IMR-90 (cell line): ENCODE results near the gene SIRPG. TPM values are rescaled to one million over a fixed set of nuclear protein-coding genes. Genes with fewer than 3 reads are reported as not detected.

ENCODE experiments used
- ATAC-seq: fragments of 200-7000 bp; cut with Tn5 transposase; 2 replicates; pipeline ENCODE4 v1.9.1; 2020; ENCODE audit warnings: low read depth, mild to moderate bottlenecking, moderate library complexity
- BruUV-seq: library from RNA; stranded (reverse); fragments of 400-500 nt; replicated peaks from 2 replicates; lab custom pipeline; 2021; lab: Mats Ljungman, UMichigan
- CTCF ChIA-PET: fragments of 300-600 bp; formaldehyde crosslinking; extraction: SDS; loops from one replicate; lab custom pipeline; 2021; ENCODE audit warnings: antibody characterized with exemption; lab: Yijun Ruan, JAX
- POLR2A ChIA-PET: fragments of 300-600 bp; sonication (Branson Sonifier 250); formaldehyde crosslinking; loops from one replicate; lab custom pipeline; 2022; ENCODE audit warnings: antibody characterized with exemption; ENCODE audit not compliant: unreplicated experiment; lab: Charles Lee
- DNase-seq: peaks from one replicate; pipeline ENCODE4 v3.0.0; 2013
- H2AFZ ChIP-seq: replicated peaks from 2 replicates; pipeline ENCODE3; 2013; ENCODE audit warnings: low read length, mild to moderate bottlenecking; ENCODE audit not compliant: poor library complexity
- H2AK5ac ChIP-seq: 2 replicates; pipeline ENCODE4 v1.6.1; 2013; ENCODE audit warnings: low read depth, low read length, inconsistent platforms
- H2AK9ac ChIP-seq: replicated peaks from 2 replicates; pipeline ENCODE3; 2013; ENCODE audit warnings: mild to moderate bottlenecking, low read depth, low read length, moderate library complexity; ENCODE audit not compliant: poor library complexity
- H2BK120ac ChIP-seq: 2 replicates; pipeline ENCODE4 v1.6.1; 2013; ENCODE audit warnings: low read depth, low read length, inconsistent platforms
- H2BK15ac ChIP-seq: 3 replicates; pipeline ENCODE4 v1.6.1; 2013; ENCODE audit warnings: low read depth, low read length, inconsistent platforms
- H2BK20ac ChIP-seq: 2 replicates; pipeline ENCODE4 v1.6.1; 2013; ENCODE audit warnings: low read depth, mild to moderate bottlenecking, inconsistent platforms, low read length, moderate library complexity
- H2BK5ac ChIP-seq: 2 replicates; pipeline ENCODE4 v1.6.1; 2013; ENCODE audit warnings: mild to moderate bottlenecking, low read depth, low read length, inconsistent platforms; ENCODE audit not compliant: poor library complexity, severe bottlenecking
- H3K14ac ChIP-seq: replicated peaks from 2 replicates; pipeline ENCODE4 v1.6.1; 2013; ENCODE audit warnings: low read depth, low read length, inconsistent platforms
- H3K18ac ChIP-seq: 2 replicates; pipeline ENCODE4 v1.6.1; 2013; ENCODE audit warnings: low read depth, low read length, control low read depth
- H3K23ac ChIP-seq: 2 replicates; pipeline ENCODE4 v1.6.1; 2013; ENCODE audit warnings: low read depth, low read length, inconsistent platforms
- H3K27ac ChIP-seq: 2 replicates; pipeline ENCODE4 v1.5.1; 2013; ENCODE audit warnings: mild to moderate bottlenecking, control low read depth, low read length; ENCODE audit not compliant: insufficient read depth
- H3K27me3 ChIP-seq: 2 replicates; pipeline ENCODE4 v1.6.1; 2013; ENCODE audit warnings: low read length; ENCODE audit not compliant: control insufficient read depth, insufficient read depth
- H3K36me3 ChIP-seq: 2 replicates; pipeline ENCODE4 v1.6.1; 2013; ENCODE audit warnings: low read length, mixed read lengths; ENCODE audit not compliant: control insufficient read depth, insufficient read depth
- H3K4ac ChIP-seq: 2 replicates; pipeline ENCODE4 v1.6.1; 2013; ENCODE audit warnings: low read depth, low read length, inconsistent platforms
- H3K4me1 ChIP-seq: 2 replicates; pipeline ENCODE4 v1.6.1; 2013; ENCODE audit warnings: low read length, mixed read lengths; ENCODE audit not compliant: control insufficient read depth, insufficient read depth
- H3K4me2 ChIP-seq: 2 replicates; pipeline ENCODE4 v1.6.1; 2013; ENCODE audit warnings: low read depth, mild to moderate bottlenecking, control low read depth, low read length, moderate library complexity
- H3K4me3 ChIP-seq: 2 replicates; pipeline ENCODE4 v1.5.1; 2013; ENCODE audit warnings: low read depth, mild to moderate bottlenecking, control low read depth, low read length, moderate library complexity; ENCODE audit not compliant: insufficient read depth
- H3K56ac ChIP-seq: 2 replicates; pipeline ENCODE4 v1.6.1; 2013; ENCODE audit warnings: low read length, inconsistent platforms; ENCODE audit not compliant: insufficient read depth; ENCODE audit errors: extremely low read depth
- H3K79me1 ChIP-seq, 2 experiments: 2 replicates each; pipeline ENCODE4 v1.6.1; 2013; ENCODE audit warnings: low read length in 2 of 2, inconsistent platforms in 1 of 2, low read depth in 1 of 2
- H3K9ac ChIP-seq: 2 replicates; pipeline ENCODE4 v1.6.1; 2013; ENCODE audit warnings: low read depth, low read length, control low read depth
- H3K9me1 ChIP-seq: 2 replicates; pipeline ENCODE4 v1.6.1; 2013; ENCODE audit warnings: low read length, inconsistent platforms; ENCODE audit not compliant: insufficient read depth
- H3K9me3 ChIP-seq: 2 replicates; pipeline ENCODE4 v1.6.1; 2013; ENCODE audit warnings: low read length; ENCODE audit not compliant: control insufficient read depth, insufficient read depth
- H4K20me1 ChIP-seq: 2 replicates; pipeline ENCODE4 v1.6.1; 2013; ENCODE audit warnings: low read length, inconsistent platforms; ENCODE audit not compliant: insufficient read depth
- H4K5ac ChIP-seq: 2 replicates; pipeline ENCODE4 v1.6.1; 2013; ENCODE audit warnings: mild to moderate bottlenecking, low read depth, low read length, control low read depth
- H4K8ac ChIP-seq, 2 experiments: 2 replicates each; pipeline ENCODE4 v1.6.1; 2013; ENCODE audit warnings: low read depth in 2 of 2, low read length in 2 of 2, control low read depth in 1 of 2, inconsistent platforms in 1 of 2
- H4K91ac ChIP-seq: 2 replicates; pipeline ENCODE4 v1.6.1; 2013; ENCODE audit warnings: low read depth, low read length, inconsistent platforms; ENCODE audit not compliant: insufficient read depth
- BHLHE40 ChIP-seq: fragments of 150-350 bp; IDR thresholded peaks from 2 replicates; pipeline ENCODE4 v1.6.1; 2016; ENCODE audit warnings: mild to moderate bottlenecking, low read depth, low read length
- CHD1 ChIP-seq: IDR thresholded peaks from 2 replicates; pipeline ENCODE4 v1.6.1; 2012; ENCODE audit warnings: low read depth, low read length, improper control_type of control experiment
- MAFK ChIP-seq: IDR thresholded peaks from 2 replicates; pipeline ENCODE4 v1.6.1; 2012; ENCODE audit warnings: low read depth, low read length, improper control_type of control experiment
- RAD21 ChIP-seq: IDR thresholded peaks from 2 replicates; pipeline ENCODE4 v1.6.1; 2012; ENCODE audit warnings: low read length, improper control_type of control experiment
- WGBS, 2 experiments: methylation state at CpG; one replicate each; pipeline versions ENCODE4 v1.1.5 to v1.1.7; 2013; ENCODE audit warnings: missing lambda C conversion rate in 2 of 2; ENCODE audit not compliant: insufficient read length in 1 of 2; ENCODE audit errors: extremely low coverage in 2 of 2; 5-methylcytosine and 5-hydroxymethylcytosine counted together
- dilution Hi-C: fragments of 300-500 bp; cut with HindIII; formaldehyde crosslinking; loops from one replicate; pipeline ENCODE4 v1.14.3; 2018; ENCODE audit warnings: low sequenced_read_pairs; ENCODE audit not compliant: unreplicated experiment
- in situ Hi-C: fragments of 300-500 bp; cut with MboI; formaldehyde crosslinking; loops from 3 replicates; pipeline ENCODE4 v1.14.3; 2019; ENCODE audit warnings: low sequenced_read_pairs, inconsistent platforms, mixed read lengths
- intact Hi-C: fragments of 100-400 bp; cut with micrococcal nuclease; formaldehyde crosslinking; loops from 2 replicates; pipeline ENCODE4 v1.10.0; 2022
- polyA plus RNA-seq, 3 experiments: library from polyadenylated mRNA; depleted of rRNA; stranded (reverse); fragments of >200 nt; gene quantifications; 2 replicates each; pipeline ENCODE4 v1.2.3, GENCODE V29; 2012; ENCODE audit warnings: low replicate concordance in 1 of 3
- total RNA-seq: library from RNA; depleted of rRNA; stranded (reverse); fragments of >200 nt; gene quantifications from 2 replicates; pipeline ENCODE4 v1.2.3, GENCODE V29; 2012

SIRPG gene
- total and polyA plus RNA-seq, 2 of the 4 experiments (the other 2 are of a cell fraction) = not detected

GRCh38 chr20:1702328-1702727 is 44.7 kb upstream of the SIRPG start:
- Histone ChIP-seq H3K27ac (no peak overlapping the region), H3K56ac (no peak overlapping the region), H3K36me3 (no peaks in the 10 kb centered on the region), H3K23ac (no peak overlapping the region), H4K91ac (no peak overlapping the region), H3K14ac (no peak overlapping the region), H2BK5ac (no peak overlapping the region), H3K18ac (no peak overlapping the region), H2BK15ac (no peak overlapping the region), H3K4me1 (no peaks in the 10 kb centered on the region), H3K9me3 (no peaks in the 10 kb centered on the region), H2BK20ac (no peak overlapping the region), H3K27me3 (no peaks in the 10 kb centered on the region), H3K79me1 (no peaks in the 10 kb centered on the region), H4K20me1 (no peaks in the 10 kb centered on the region), H2AK5ac (no peak overlapping the region), H2AK9ac (no peak overlapping the region), H3K9me1 (no peaks in the 10 kb centered on the region), H4K8ac (no peak overlapping the region), H3K9ac (no peak overlapping the region), H3K4me3 (no peak overlapping the region), H2BK120ac (no peak overlapping the region), H4K5ac (no peak overlapping the region), H3K4me2 (no peak overlapping the region), H3K4ac (no peak overlapping the region), H2AFZ (no peak overlapping the region)
- DNase-seq (no peak), ATAC-seq (no peak)
- ChIA-PET CTCF (no interaction called here), POLR2A (no interaction called here)
- dilution Hi-C loops = no loop called here
- in situ Hi-C loops = no loop called here
- intact Hi-C loops = no loop called here
- BruUV-seq = no TSS peak
- no CpG with 5 or more reads among the region's 2 CpGs for WGBS, 2 experiments
- TF ChIP-seq MAFK (no peak), CHD1 (no peak), BHLHE40 (no peak), RAD21 (no peak)
